Fibroblast of lung (primary cell): ENCODE results near the gene YAF2. TPM values are rescaled to one million over a fixed set of nuclear protein-coding genes. Genes with fewer than 3 reads are reported as not detected.
A peak's percentile ranks its signal among the peaks of the same experiment; 100 is the strongest.

Experiments used
- DNase-seq, 2 donors: peaks; one replicate each; pipeline versions ENCODE4 v3.0.0 to v3.0.0-alpha.2; 2010; ENCODE audit warnings: low read depth in 2 of 2
- H2AFZ ChIP-seq: 2 replicates; pipeline ENCODE4 v1.5.1; 2012; ENCODE audit warnings: low read length, control low read depth, inconsistent platforms
- H3K27ac ChIP-seq: 2 replicates; pipeline ENCODE4 v1.5.1; 2011; ENCODE audit warnings: low read length, control low read depth; ENCODE audit not compliant: insufficient read depth
- H3K27me3 ChIP-seq: 2 replicates; pipeline ENCODE4 v1.5.1; 2011; ENCODE audit warnings: mild to moderate bottlenecking, low read length; ENCODE audit not compliant: control insufficient read depth, insufficient read depth
- H3K36me3 ChIP-seq: 2 replicates; pipeline ENCODE4 v1.5.1; 2011; ENCODE audit warnings: low read length; ENCODE audit not compliant: control insufficient read depth, insufficient read depth
- H3K4me1 ChIP-seq: 2 replicates; pipeline ENCODE4 v1.5.1; 2011; ENCODE audit warnings: low read length; ENCODE audit not compliant: control insufficient read depth, insufficient read depth; ENCODE audit errors: extremely low read depth
- H3K4me2 ChIP-seq: 2 replicates; pipeline ENCODE4 v1.5.1; 2011; ENCODE audit warnings: low read length, control low read depth; ENCODE audit not compliant: insufficient read depth; ENCODE audit errors: extremely low read depth
- H3K4me3 ChIP-seq, 4 experiments: fragments of 200-600 bp in 1 of 4; sonication (generic) in 1 of 4; replicated peaks in 1 of 4; 2 replicates each; pipeline ENCODE4 v1.5.1; 2011 to 2016; ENCODE audit warnings: low read length in 4 of 4, low read depth in 3 of 4, mild to moderate bottlenecking in 3 of 4, control low read depth in 2 of 4, inconsistent platforms in 1 of 4, mixed read lengths in 1 of 4; ENCODE audit not compliant: insufficient read depth in 1 of 4; ENCODE audit errors: control extremely low read depth in 1 of 4
- H3K79me2 ChIP-seq: 2 replicates; pipeline ENCODE4 v1.5.1; 2012; ENCODE audit warnings: mild to moderate bottlenecking, low read length, inconsistent platforms; ENCODE audit not compliant: control insufficient read depth, insufficient read depth
- H3K9ac ChIP-seq: 2 replicates; pipeline ENCODE4 v1.5.1; 2011; ENCODE audit warnings: mild to moderate bottlenecking, low read length, control low read depth; ENCODE audit not compliant: insufficient read depth
- H3K9me3 ChIP-seq: 2 replicates; pipeline ENCODE4 v1.5.1; 2012; ENCODE audit warnings: low read depth, low read length; ENCODE audit not compliant: control insufficient read depth, insufficient read depth
- H4K20me1 ChIP-seq: 2 replicates; pipeline ENCODE4 v1.5.1; 2011; ENCODE audit warnings: low read length; ENCODE audit not compliant: control insufficient read depth, insufficient read depth; ENCODE audit errors: extremely low read depth
- EZH2 ChIP-seq: IDR thresholded peaks from 2 replicates; pipeline ENCODE4 v1.5.1; 2012; ENCODE audit warnings: low read length, control low read depth, mild to moderate bottlenecking; ENCODE audit errors: missing control alignments
- polyA plus RNA-seq, 2 donors: library from polyadenylated mRNA; depleted of rRNA in 1 of 2; stranded (reverse) in 1 of 2; unstranded in 1 of 2; fragments of >200 nt; gene quantifications; 2 replicates each; pipeline ENCODE4 v1.2.1, GENCODE V29; 2011 to 2012; ENCODE audit warnings: missing spikeins in 1 of 2
- total RNA-seq: library from RNA; depleted of rRNA; stranded (reverse); fragments of >200 nt; gene quantifications from 2 replicates; pipeline ENCODE4 v1.2.1, GENCODE V29; 2014
- TF ChIP-seq, protein P1 (sequence below), 2 donors: IDR thresholded peaks in 1 of 2; conservative IDR thresholded peaks in 1 of 2; 1 replicate in 1 of 2; 2 replicates in 1 of 2; pipeline ENCODE4 v1.5.1; 2011 to 2012; ENCODE audit warnings: low read length in 2 of 2, control low read depth in 1 of 2, inconsistent platforms in 1 of 2, low read depth in 1 of 2, mild to moderate bottlenecking in 1 of 2

YAF2 gene
- total and polyA plus RNA-seq, 2 donors (not counting 1 experiment from before 2014, with no cell fraction given) = 18.0 to 25.2 TPM

DNA sequence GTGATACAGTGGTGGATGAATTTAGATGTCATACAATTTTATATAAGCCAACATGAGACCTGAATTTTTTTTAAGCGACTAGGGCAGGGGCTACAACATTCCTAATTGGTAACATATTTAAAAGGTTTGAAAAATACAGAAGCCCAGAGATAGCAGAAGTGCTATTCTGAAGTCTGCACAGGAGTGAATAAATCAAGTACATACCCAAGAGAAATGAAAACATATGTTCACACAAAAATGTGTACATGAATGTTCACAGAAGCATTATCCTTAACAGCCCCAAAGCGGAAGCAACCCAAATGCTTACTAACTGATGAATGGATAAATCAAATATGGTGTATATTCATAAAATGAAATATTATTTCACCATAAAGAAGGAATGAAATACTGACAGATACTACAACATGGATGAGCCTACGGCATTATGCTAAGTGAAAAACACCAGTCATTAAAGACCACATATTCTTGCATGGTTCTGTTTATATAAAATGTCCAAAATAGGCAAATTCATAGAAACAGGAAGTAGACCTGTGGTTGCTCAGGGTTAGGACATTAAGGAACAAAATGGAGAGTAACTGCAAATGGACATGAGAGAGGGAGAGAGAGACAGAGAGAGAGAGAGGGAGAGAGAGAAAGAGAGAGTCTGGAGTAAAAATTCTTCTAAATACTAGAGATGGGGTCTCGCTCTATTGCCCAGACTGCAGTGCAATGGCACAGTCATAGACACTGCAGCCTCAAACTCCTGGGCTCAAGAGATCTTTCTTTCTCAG lies 65.4 kb downstream of the YAF2 start:
- no peaks in the 10 kb centered on the region for H3K36me3 ChIP-seq
- no peak overlapping the region for H3K9ac ChIP-seq
- H3K27ac ChIP-seq = no peak overlapping the region
- no peaks in the 10 kb centered on the region for H3K9me3 ChIP-seq
- H4K20me1 ChIP-seq = no peaks in the 10 kb centered on the region
- no peak for DNase-seq
- no peak overlapping the region for H2AFZ ChIP-seq
- H3K4me2 ChIP-seq = no peak overlapping the region
- no peaks in the 10 kb centered on the region for H3K4me1 ChIP-seq
- H3K4me3 ChIP-seq = no peak overlapping the region
- H3K79me2 ChIP-seq = no peaks in the 10 kb centered on the region
- TF ChIP-seq, protein P1, sequence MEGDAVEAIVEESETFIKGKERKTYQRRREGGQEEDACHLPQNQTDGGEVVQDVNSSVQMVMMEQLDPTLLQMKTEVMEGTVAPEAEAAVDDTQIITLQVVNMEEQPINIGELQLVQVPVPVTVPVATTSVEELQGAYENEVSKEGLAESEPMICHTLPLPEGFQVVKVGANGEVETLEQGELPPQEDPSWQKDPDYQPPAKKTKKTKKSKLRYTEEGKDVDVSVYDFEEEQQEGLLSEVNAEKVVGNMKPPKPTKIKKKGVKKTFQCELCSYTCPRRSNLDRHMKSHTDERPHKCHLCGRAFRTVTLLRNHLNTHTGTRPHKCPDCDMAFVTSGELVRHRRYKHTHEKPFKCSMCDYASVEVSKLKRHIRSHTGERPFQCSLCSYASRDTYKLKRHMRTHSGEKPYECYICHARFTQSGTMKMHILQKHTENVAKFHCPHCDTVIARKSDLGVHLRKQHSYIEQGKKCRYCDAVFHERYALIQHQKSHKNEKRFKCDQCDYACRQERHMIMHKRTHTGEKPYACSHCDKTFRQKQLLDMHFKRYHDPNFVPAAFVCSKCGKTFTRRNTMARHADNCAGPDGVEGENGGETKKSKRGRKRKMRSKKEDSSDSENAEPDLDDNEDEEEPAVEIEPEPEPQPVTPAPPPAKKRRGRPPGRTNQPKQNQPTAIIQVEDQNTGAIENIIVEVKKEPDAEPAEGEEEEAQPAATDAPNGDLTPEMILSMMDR (conservative IDR thresholded peaks at IDR 0.05 in 1 of 2, IDR thresholded peaks at IDR 0.05 in 1 of 2; ENCODE audit: low read depth in 1 of 2, low read length in 2 of 2) = no peak
- TF ChIP-seq EZH2 = no peak
- no peaks in the 10 kb centered on the region for H3K27me3 ChIP-seq

DNA sequence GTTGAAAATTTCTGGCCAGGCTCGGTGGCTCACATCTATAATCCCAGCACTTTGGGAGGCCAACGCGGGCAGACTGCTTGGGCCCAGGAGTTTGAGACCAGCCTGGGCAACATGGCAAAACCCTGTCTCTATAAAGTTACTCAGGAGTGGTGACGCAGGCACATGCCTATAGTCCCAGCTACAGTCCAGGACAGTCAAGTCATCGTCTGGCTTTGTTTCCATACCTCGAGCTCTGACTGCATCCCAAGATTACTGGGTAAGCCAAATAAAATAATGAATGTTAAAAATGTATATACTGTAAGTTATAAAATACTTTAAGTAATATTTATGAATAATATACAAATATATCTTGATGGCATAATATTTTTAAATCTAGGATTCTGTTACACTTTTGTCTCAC lies 70.3 kb downstream of the YAF2 start:
- Histone ChIP-seq H3K4me2 (no peak overlapping the region), H3K4me1 (no peaks in the 10 kb centered on the region), H4K20me1 (no peaks in the 10 kb centered on the region), H3K27ac (no peak overlapping the region), H2AFZ (no peak overlapping the region), H3K9me3 (no peaks in the 10 kb centered on the region), H3K36me3 (no peaks in the 10 kb centered on the region), H3K27me3 (no peaks in the 10 kb centered on the region), H3K9ac (no peak overlapping the region), H3K79me2 (no peaks in the 10 kb centered on the region), H3K4me3 (no peak overlapping the region)
- DNase-seq = no peak
- TF ChIP-seq, protein P1 (conservative IDR thresholded peaks at IDR 0.05 in 1 of 2, IDR thresholded peaks at IDR 0.05 in 1 of 2; ENCODE audit: low read depth in 1 of 2, low read length in 2 of 2) = no peak
- no peak for TF ChIP-seq EZH2

DNA sequence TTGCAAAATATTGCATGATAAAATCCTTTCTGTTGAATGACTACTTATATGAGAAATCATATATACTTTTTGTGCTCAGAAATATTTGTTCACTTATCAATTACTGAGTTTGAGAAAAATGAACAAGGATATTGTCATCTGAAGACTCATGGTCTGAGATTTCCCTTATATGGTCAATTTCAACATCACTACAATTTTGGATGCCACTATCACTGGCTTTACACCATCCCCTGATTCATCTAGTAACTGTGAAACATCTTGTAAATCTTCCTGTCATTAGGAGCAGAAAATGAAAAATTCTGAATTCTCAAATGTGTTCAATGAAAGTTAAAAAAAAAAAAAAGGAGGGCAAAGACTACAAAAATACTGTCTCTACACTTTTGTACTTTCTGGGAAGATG lies 71.5 kb downstream of the YAF2 start:
- H3K4me3 ChIP-seq = no peak overlapping the region
- no peaks in the 10 kb centered on the region for H3K79me2 ChIP-seq
- no peak overlapping the region for H2AFZ ChIP-seq
- no peaks in the 10 kb centered on the region for H3K36me3 ChIP-seq
- TF ChIP-seq EZH2 = no peak
- TF ChIP-seq, protein P1 (conservative IDR thresholded peaks at IDR 0.05 in 1 of 2, IDR thresholded peaks at IDR 0.05 in 1 of 2; ENCODE audit: low read depth in 1 of 2, low read length in 2 of 2) = no peak
- no peak overlapping the region for H3K27ac ChIP-seq
- no peaks in the 10 kb centered on the region for H3K27me3 ChIP-seq
- DNase-seq = peak in 1 of 2 donors; percentile 45
- H3K9me3 ChIP-seq = no peaks in the 10 kb centered on the region
- no peak overlapping the region for H3K9ac ChIP-seq
- H3K4me2 ChIP-seq = no peak overlapping the region
- H3K4me1 ChIP-seq = peaks cover 3% of the 10 kb centered on the region
- H4K20me1 ChIP-seq = no peaks in the 10 kb centered on the region
